ENCODE measurements around the gene KPNB1.

KPNB1 gene

DNA sequence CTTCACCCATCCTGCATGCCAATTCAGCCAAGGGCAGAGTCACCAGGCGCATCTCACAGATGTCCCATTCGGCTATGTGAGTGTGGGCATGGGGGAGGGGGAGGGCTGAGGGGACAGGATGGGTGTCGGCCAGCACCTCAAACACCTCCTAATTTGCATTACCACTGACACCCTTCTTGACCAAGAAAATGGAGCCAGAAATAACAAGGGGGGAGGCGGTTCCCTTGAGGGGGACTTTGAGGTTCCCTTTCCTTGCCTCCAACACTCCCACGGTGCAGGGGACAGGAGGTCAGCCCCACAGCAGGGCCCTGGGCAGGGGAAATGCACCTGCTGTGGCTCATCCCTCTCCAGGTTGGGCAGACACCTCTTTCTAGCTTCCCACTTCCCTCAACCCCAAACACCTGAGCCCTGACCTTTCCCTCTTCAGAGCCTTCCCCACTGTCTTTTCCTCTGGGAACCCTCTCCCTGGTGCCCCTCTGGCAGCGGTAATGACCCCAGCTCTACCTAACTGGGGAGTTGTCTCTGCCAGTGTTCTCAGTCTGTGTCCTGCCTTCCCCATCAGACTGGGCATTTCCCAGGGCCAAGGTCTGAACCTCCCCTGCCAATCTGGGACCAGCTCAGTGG lies 65.2 kb downstream of the KPNB1 start:
- no peak for DNase-seq

GRCh38 chr17:47715669-47716325 lies 66.1 kb downstream of the KPNB1 start:
- DNase-seq, result no peak

DNA sequence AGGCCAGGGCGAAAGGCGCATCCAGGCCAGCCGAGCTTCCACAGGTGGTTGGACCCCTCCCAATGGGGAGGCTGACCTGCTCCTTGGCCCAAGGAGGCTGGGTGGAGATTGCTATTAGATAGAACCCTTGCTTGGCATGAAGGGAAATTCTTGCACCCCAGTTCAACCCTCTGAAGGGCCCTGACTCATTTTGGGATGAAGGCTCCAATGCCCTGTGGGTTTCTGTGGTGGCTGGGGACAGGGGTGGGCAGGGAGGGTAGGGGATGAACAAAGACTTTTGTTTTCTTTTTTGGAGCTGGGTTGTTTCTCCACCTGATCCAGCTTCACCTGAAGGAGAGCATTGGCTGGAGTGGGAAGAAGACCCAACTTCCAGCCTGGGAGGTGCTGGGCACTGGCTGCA lies 66.7 kb downstream of the KPNB1 start:
- no peak for DNase-seq

- peak; percentile 77 for DNase-seq
Observed at GRCh38 chr17:47717261-47717697, 67.6 kb downstream of the KPNB1 start.

DNA sequence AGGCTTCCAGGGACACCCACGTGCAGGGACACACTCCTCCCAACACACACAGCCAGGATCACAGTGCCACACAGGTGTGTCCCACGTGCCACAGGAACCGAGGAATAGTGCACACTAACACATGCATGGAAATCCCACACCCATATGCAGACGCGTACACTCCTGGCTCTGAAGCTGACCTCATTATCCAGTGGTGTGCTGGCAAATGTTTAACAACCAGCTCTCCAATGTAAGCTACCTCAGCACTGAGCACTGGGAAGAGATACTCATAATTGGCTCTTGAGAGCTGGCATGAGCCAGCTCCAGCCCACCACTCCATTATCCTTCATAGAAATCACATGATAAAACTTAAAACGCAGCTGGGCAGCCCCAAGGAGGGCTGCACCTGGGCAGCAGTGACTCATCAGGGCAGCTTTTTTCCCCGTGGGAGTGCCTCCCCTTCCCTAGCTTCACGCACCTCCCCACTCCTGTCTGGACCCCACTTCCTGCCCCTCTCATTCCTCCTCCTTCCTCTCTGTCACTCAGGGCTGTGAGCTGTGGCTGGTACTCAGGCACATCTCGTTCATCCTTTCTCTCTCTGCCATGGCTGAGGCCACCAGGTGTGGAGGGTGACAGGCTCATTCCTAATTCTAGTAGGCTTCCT lies 68.4 kb downstream of the KPNB1 start:
- peak; percentile 80 for DNase-seq

DNA sequence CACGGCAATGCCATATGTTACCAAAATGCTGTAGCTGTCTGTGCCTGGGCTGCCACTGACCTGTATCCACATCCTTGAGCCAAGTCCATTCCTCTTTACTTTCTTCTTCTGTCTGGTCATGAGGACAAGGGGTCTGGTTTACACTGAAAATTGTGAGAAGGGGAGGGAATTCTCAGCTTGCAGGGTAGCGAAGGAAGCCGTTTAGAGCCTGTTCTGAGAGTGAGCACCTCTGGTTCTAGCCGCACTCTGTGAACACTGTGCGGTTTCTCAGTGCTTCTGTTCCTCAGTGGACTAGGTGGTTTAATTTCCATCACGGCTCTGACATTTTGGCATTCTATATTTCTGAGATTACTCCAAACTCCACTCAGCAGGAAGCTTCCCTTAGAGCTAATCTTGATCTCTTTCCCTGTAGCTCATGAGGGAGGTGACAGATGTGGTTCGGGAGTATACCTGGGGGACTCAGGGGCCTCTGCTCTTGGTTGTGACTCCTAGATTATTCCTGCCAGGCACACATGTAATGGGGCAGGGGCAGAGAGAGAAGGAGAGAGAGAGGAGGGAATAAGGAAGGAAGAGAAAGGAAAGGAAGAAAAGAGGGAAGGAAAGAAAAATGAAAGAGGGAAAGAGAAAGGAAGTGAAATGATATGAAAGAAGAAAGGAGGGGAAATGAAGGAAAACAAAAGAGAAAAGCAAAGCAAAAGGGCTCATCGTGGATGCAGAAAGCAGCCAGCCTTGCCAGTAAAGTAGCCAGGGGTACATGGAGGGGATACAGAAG lies 69.1 kb downstream of the KPNB1 start:
- DNase-seq, result no peak

DNA sequence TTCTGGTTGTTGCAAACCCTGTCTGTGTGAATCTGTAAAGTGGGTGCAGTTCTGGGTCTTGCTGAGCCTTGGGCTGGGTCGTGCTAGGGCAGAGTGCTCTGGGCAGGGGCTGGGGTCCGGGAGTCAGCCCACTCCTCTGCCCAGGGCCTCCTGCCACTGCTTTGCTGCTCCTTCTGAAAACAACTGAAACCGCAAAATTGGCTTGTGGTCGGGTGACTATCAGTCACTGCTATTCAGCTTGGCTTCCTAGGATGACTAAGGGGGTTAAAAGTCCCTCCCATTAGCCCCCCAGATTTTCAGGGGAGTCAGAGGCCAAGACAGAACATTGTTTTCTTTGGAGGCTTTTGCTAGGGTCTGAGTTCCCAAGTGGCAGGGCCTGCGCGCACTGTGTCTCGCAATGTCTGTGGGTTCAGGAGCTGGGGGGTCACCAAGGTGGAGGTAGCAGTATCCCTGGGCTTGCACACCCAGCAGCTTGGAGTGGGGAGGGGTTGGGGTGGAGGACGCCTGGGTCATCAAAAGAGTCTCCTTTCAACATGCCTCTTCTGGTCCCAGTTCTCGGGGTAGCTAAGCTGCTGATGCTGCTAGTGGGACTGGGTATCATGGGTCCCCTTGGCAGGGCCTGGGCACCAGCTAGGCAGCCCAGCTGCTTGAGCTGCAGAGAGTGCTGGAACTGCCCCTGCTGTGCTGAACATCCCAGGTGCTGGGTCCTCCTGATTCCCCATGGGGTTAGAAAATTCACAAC lies 69.9 kb downstream of the KPNB1 start:
- peak; percentile 87 for DNase-seq

DNA sequence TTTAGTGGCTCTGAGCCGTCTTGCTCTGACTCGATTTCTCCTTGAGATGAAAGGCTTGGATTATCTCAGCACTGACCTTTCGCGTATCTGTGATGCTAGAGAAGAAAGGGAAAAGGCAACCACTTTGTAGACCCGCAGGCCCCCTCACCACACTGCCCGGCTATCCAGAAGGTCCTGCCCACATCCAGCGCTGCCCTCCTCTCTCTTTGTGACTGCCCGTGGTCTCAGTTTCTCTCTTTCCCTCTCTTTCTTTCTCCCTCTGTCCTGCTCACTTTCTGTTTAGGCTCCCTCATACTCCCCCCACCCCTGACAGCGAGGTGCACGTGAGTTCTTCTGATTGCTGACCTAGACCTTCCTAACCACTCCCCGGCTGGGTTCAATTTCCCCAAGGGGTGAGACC lies 70.5 kb downstream of the KPNB1 start:
- no peak for DNase-seq

DNA sequence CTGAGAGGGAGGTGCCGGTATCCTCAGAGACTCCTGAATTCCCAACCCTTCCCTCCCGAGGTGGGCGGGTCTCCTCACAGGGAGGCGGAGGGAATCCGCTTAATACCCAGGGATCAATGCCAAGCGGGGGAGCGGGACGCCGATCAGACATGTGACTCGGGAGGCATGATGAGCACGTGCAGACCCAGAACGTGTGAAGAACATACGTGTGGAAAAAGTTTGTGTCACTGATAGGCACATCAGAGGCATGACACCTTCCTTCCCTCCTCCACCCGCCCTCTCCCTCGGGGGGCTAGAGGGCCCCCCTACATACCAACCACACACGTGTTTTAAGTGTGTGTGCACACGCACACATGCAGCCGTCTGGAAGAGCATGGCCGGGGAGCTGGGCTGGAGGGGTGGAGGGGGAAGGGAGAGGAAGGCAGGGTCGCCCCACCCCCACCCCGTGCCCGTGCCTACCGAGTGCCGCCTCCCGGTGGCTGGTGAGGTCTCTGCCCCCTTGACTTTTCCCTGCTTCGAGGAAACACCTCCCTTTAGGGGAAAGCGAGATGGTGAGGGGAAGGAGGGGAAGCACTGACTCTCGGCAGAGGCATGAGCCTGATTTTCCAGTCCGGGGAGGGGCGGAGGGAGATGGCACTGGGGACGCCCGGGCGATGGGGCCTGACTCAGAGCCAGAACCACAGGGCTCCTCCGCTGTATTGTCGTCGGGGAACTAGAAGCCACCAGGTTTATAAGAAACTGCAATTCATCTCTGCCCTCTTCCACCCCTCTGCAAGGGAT lies 71.2 kb downstream of the KPNB1 start:
- DNase-seq, result peak; percentile 97

DNA sequence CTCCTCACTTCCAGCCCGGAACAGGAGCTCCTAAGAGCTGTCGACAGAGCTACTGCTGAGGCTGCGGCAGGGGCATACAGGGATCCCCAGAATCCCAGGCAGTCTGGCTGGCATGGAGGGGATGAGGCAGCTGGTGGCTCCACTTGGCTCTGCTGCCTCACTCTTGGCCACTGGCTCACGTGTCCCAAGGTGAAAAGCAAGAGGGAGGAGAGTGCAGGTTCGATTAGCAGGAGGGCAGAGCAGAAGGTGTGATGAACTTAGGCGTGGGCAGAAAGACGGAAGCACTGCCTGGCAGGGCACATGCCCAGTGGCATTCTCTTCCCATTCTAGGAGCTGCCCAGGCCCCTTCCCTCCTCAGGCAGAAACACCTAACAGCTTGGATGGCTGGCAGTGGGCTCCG lies 72.0 kb downstream of the KPNB1 start:
- DNase-seq, result no peak

DNA sequence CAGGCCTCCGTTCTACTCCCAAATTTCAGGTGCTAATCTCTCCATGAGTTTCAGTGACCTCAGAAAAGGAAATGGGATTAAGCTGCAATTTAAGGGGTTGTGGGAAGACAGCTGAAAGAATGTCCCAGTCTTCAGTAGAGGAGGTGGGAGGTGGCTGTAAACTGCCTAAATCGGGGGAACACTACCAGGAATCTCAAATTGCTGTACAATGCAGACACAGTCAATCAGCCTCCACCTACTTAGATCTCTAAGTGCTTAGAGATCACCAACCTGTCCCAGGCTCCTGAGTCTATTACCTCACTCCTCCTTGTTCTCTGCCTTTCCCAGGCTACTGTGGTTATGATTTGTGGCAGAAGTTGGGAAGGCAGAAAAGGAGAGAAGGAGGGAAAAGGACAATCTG lies 75.0 kb downstream of the KPNB1 start:
- no peak for DNase-seq

DNA sequence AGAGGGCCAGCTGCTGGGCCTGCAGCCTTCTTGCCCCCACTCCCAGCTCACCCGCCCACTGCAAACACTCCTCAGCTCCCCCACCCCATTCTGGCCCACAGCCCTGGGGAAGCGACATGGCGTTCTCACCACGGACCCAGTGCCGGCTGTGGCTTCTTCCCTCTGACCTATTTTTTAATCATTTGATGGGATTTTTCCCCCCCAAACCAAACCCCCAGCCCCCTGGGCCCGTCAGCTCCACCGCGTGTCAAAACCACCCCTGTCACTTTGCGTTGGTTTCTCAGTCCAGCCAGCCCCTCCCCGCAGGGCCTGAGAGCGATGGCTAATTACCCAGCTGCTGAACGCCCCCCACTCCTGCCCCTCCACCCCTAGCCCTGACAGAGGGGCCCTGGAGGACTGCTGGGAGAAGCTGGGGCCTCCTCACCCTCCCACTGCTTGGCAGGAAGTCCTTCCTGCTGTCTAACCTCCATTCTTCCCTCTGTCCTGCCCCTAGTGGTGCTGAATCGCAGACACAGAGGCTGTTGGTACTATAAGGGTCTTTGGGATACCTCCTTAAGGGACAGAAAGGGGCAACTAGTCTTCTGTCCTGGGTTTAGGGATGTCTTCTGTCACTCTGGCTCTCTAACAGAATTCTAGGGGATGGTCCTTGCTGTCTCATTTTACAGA lies 75.9 kb downstream of the KPNB1 start:
- DNase-seq, result no peak

DNA sequence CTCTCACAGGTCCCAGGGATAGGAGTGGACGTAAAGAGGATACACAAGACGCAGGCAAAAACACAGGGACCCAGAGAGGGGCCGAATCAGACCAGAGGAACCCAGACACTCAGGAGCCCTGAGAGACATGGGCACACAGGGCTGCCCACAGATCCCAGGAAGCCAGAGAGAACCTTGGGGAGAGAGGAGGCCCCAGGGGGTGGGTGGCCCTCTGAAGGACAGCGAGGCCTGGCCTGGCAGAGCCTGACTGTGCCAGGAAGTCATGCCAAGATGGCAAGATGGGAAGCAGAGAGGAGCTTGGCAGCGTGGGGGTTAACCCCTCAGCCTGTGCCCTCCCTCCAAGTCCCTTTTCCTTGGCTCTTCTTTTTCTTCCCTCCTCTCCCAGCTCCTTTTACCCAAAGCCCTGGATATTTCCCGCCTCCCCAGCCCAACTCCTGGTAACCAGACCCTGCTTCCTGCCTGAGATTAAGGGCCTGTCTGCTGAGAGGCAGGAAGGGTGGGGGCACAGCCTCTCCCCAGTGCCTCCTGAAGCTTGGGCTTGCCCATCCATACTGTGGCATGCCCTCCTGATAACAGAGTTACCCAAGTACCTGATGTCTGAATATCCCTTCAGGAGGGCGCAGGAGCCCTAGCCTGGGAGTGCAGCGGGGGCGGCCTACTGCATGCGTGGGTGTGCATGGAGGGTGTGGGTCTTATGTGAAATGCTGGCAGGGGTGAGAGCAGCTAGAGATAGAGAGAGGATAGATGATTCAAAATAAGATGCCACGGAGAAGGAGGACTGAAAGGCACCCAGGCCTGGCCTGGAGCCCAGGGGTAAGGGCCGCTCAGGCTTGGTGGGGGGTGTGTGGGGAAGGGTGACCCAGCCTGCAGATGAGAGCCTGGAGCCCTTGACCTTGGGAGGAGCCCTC lies 77.3 kb downstream of the KPNB1 start:
- no peak for DNase-seq

GRCh38 chr17:47727704-47728036 lies 78.0 kb downstream of the KPNB1 start:
- DNase-seq, result no peak

DNA sequence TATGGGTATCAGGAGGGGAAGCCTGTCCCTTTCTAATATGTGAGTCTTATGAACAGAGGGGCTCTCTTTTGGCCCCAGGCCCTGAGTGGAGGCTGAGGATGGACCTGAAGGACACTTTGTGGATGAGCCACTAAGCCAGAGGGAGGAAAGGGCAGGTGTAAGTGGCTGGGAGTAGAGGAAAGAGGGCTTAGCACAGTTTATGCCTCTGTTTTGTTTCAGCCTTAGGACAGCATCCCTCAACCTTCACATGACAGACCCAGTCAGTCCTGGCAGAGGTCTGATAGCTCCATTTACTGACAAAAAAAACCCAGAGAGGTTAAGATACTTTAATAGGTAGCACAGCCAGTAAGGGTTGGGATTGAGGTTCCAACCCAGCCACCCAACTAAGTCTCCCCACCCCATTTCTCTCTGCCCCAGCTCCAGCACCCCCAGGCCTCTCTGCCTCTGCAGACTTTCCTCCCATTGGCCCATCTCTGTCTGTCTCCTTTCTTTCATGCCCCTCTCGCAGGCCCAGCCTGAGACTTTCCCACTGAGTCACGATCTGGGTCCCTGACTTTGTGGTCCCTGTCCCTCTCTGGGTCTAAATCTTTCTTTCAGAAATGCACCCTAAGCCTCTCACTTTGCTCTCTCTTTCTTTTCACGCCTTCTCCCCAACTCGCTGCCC lies 78.6 kb downstream of the KPNB1 start:
- no peak for DNase-seq

GRCh38 chr17:47729476-47729875 lies 79.8 kb downstream of the KPNB1 start:
- DNase-seq, result no peak

DNA sequence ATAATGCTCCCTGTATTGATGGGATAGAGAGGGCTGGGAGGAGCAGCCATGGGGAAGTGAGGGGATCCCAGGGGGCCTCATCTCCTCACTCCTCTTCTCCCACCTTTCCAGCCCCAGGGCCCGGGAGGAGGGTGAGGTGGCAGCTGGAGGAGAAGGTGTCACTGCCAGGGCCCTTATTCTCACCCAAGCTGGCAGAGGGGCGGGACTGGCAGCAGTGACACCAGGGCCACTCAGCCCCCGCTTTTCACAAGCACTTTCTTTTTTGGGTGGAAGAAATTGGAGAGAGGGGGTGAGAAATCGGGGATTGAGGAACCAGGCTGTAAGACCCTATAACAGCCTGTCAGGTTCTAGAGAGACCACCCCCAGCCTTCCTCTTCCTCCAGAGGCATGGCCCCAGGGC lies 81.0 kb downstream of the KPNB1 start:
- peak; percentile 43 for DNase-seq

- peak; percentile 60 for DNase-seq
Observed at GRCh38 chr17:47731396-47731795, 81.7 kb downstream of the KPNB1 start.

- DNase-seq, result peak; percentile 60
Observed at GRCh38 chr17:47732399-47733046, 82.8 kb downstream of the KPNB1 start.
